Endothelial cell of umbilical vein (primary cell): ENCODE measurements around the gene ERBB4.

ENCODE experiments used
- CTCF ChIP-seq, 2 donors: IDR thresholded peaks; 1 replicate in 1 of 2; 2 replicates in 1 of 2; pipeline ENCODE4 v1.5.1; 2011; ENCODE audit warnings: low read length in 2 of 2, mild to moderate bottlenecking in 2 of 2, moderate library complexity in 2 of 2, control low read depth in 1 of 2, inconsistent platforms in 1 of 2, low read depth in 1 of 2; ENCODE audit not compliant: insufficient read depth in 1 of 2; ENCODE audit errors: extremely low read depth in 1 of 2
- EZH2 ChIP-seq: IDR thresholded peaks from 2 replicates; pipeline ENCODE4 v1.6.1; 2012; ENCODE audit warnings: borderline replicate concordance, low read depth, mild to moderate bottlenecking, moderate library complexity, low read length, inconsistent platforms; ENCODE audit not compliant: severe bottlenecking
- FOS ChIP-seq: IDR thresholded peaks from 2 replicates; pipeline ENCODE4 v1.6.1; 2011; ENCODE audit warnings: mild to moderate bottlenecking, low read length, moderate library complexity, borderline replicate concordance; ENCODE audit not compliant: insufficient read depth
- MAX ChIP-seq: IDR thresholded peaks from 2 replicates; pipeline ENCODE4 v1.6.1; 2011; ENCODE audit not compliant: insufficient read depth, insufficient read length
- MYC ChIP-seq: IDR thresholded peaks from one replicate; pipeline ENCODE4 v1.6.1; 2011; ENCODE audit warnings: mild to moderate bottlenecking, low read depth, low read length
- POLR2A ChIP-seq: IDR thresholded peaks from 2 replicates; pipeline ENCODE4 v1.6.1; 2012; ENCODE audit warnings: low read depth, mild to moderate bottlenecking, control low read depth, low read length
- POLR2AphosphoS5 ChIP-seq: IDR thresholded peaks from 2 replicates; pipeline ENCODE4 v1.6.1; 2012; ENCODE audit warnings: low read depth, mild to moderate bottlenecking, control low read depth, low read length, moderate library complexity; ENCODE audit not compliant: insufficient read depth

GRCh38 chr2:211812587-211812986 lies 726.0 kb downstream of the ERBB4 start:
- TF ChIP-seq CTCF (IDR thresholded peaks at IDR 0.05; ENCODE audit: extremely low read depth in 1 of 2, insufficient read depth in 1 of 2, low read depth in 1 of 2, low read length in 2 of 2), result no peak
- TF ChIP-seq POLR2A, result no peak
- no peak for TF ChIP-seq MAX
- TF ChIP-seq EZH2, result no peak
- no peak for TF ChIP-seq MYC
- TF ChIP-seq POLR2AphosphoS5, result no peak
- TF ChIP-seq FOS, result no peak
